Omental fat pad (tissue), 4 donors: Measurements from ENCODE around the gene COL4A1. TPM values are rescaled to one million over a fixed set of nuclear protein-coding genes. Genes with fewer than 3 reads are reported as not detected.

Experiments used
- ATAC-seq: fragments of 150-250 bp; one replicate; pipeline ENCODE4 v1.9.1; 2016; ENCODE audit warnings: mild to moderate bottlenecking, moderate library complexity; ENCODE audit not compliant: low FRiP score
- DNase-seq: peaks from one replicate; pipeline ENCODE4 v3.0.0-alpha.2; 2019; ENCODE audit warnings: low spot score
- total RNA-seq, 4 donors: library from RNA; depleted of rRNA; stranded (reverse); fragments of >200 nt; gene quantifications; one replicate each; pipeline ENCODE4 v1.1.0, GENCODE V29; 2016
- TF ChIP-seq, protein P1 (sequence below), 3 donors: fragments of 450-650 bp; IDR thresholded peaks; one replicate each; pipeline ENCODE4 v1.5.1; 2016 to 2017; ENCODE audit warnings: antibody characterized with exemption in 3 of 3, mild to moderate bottlenecking in 3 of 3, moderate library complexity in 2 of 3

Gene COL4A1
- total RNA-seq, 4 donors from 2014 or later, result 611 to 1,113 (median 995) TPM

DNA sequence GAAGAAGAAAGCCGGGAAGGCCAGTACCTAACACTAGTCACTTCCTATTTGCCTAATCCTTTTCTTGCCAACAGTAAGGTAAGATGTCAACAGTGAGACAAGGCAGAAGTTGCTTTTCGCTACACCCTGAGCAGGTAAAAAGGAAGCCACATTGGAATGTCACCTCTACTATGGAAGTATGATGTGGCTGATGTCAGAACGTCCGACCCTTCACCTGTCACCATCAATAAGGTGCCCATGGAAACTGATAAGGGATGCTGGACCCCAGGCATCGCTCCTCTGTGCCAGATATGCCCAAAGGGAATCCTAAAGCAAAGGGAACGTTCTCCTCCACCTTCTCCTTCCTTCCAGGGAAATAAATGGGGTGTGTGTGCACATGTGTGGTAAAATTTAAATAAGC lies 34.3 kb downstream of the COL4A1 start:
- DNase-seq (no peak), ATAC-seq (no peak)
- TF ChIP-seq, protein P1, sequence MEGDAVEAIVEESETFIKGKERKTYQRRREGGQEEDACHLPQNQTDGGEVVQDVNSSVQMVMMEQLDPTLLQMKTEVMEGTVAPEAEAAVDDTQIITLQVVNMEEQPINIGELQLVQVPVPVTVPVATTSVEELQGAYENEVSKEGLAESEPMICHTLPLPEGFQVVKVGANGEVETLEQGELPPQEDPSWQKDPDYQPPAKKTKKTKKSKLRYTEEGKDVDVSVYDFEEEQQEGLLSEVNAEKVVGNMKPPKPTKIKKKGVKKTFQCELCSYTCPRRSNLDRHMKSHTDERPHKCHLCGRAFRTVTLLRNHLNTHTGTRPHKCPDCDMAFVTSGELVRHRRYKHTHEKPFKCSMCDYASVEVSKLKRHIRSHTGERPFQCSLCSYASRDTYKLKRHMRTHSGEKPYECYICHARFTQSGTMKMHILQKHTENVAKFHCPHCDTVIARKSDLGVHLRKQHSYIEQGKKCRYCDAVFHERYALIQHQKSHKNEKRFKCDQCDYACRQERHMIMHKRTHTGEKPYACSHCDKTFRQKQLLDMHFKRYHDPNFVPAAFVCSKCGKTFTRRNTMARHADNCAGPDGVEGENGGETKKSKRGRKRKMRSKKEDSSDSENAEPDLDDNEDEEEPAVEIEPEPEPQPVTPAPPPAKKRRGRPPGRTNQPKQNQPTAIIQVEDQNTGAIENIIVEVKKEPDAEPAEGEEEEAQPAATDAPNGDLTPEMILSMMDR (IDR thresholded peaks at IDR 0.05), result no peak

GRCh38 chr13:110272227-110272626 lies 34.7 kb downstream of the COL4A1 start:
- ATAC-seq (no peak), DNase-seq (no peak)
- TF ChIP-seq, protein P1 (IDR thresholded peaks at IDR 0.05), result no peak

- ATAC-seq, result no peak
- no peak for DNase-seq
- TF ChIP-seq, protein P1 (IDR thresholded peaks at IDR 0.05), result no peak
These were observed 35.6 kb downstream of the COL4A1 start for GRCh38 chr13:110271313-110271712.

DNA sequence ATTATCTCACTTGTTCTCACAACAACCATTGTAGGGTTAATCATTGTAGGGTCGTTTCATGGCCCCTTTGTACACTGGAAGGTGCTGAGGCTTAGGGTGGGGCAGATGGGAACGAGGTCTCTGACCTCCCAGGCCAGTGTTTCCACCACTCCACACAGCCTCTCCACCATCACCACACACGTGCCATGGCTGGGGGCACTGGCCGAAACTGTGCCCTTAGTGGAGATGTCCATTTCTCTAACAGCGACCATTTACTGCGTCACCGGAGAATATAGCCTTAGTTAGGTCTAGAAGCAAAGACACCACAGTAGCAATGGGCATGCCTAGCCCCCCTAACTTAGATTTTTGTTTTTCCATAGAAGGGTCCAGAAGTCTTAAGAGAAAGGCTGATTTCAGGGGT lies 36.5 kb downstream of the COL4A1 start:
- ATAC-seq, result no peak
- TF ChIP-seq, protein P1 (IDR thresholded peaks at IDR 0.05), result no peak
- DNase-seq, result no peak

- TF ChIP-seq, protein P1 (IDR thresholded peaks at IDR 0.05), result no peak
These were observed 37.3 kb downstream of the COL4A1 start for GRCh38 chr13:110269509-110270185.

GRCh38 chr13:110268576-110269185 lies 38.3 kb downstream of the COL4A1 start:
- TF ChIP-seq, protein P1 (IDR thresholded peaks at IDR 0.05), result no peak
- no peak for DNase-seq

More at GRCh38 chr13:110269509-110270185, 37.3 kb downstream of the COL4A1 start:
- DNase-seq, result no peak
- ATAC-seq, result no peak

DNA sequence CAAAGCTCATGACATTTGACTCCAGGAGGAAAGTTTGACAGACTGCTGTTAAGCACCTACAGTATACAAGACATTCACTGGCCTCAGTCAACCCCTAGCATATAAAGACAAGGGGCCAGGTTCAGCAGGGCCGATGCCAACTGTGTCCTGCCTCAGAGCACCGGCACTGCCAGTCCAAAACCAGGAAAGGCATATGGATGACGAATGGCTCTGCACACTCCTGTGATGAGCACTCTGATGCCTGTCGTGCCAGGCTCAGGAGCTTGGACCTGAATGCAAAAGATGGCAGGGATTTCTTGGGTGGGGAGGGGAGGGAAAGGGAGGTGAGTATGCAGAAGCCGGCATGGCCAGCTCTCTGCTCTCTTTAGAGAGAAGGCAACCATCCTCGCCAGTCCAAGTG lies 38.9 kb downstream of the COL4A1 start:
- DNase-seq (no peak), ATAC-seq (no peak)
- TF ChIP-seq, protein P1 (IDR thresholded peaks at IDR 0.05), result no peak

More at GRCh38 chr13:110268576-110269185, 38.3 kb downstream of the COL4A1 start:
- ATAC-seq, result no peak
